AG09309 (cell line): ENCODE measurements around the gene PRDM1.
A peak's percentile ranks its signal among the peaks of the same experiment; 100 is the strongest.

ENCODE experiments used
- DNase-seq: peaks from one replicate; pipeline ENCODE4 v3.0.0-alpha.2; 2010; ENCODE audit warnings: low read depth
- H3K4me3 ChIP-seq: 2 replicates; pipeline ENCODE4 v1.5.1; 2011; ENCODE audit warnings: mild to moderate bottlenecking, low read depth, low read length, moderate library complexity; ENCODE audit not compliant: control insufficient read depth
- CTCF ChIP-seq: IDR thresholded peaks from 2 replicates; pipeline ENCODE4 v1.5.1; 2011; ENCODE audit warnings: mild to moderate bottlenecking, low read depth, low read length, inconsistent platforms; ENCODE audit not compliant: insufficient read depth, control insufficient read depth; ENCODE audit errors: missing control alignments

PRDM1 gene

DNA sequence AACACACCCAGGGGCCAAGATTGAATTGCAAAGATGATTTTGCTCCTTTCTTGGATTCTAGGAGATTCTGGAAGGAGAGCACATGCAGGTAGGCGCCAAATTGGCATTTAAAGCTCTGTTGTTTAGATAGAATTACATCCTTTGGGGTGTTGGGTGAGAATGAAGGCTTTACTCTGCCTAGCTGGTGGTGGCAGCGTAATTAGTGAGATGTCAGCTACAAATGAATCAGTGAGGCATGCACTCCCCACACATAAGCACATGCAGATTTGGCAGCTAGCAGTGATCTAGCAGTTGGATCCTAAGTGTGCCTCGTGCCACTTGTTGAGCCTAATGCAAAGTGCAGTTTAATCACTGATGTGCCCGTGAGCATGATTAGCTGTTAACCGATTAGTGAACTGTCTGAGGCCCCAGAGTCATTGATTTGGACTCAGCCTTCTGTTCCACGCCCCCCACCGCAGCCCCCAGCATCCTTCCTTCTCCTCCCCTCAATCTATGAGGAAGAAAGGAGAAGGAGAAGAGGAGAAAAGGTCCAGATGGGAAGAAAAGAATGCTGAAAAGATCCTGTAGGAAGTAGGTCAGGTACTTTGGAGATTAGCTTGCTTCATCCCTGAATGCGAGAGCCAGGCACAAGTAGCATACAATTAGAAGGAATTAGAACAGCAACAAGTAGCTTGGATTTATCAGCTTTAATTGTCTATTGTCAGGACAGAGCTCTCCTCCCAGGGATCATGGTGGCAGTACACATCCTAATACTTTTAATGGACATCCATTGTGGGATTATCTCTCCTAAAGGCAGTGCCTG is 6.0 kb upstream of the PRDM1 start:
- no peak overlapping the region for H3K4me3 ChIP-seq
- DNase-seq, result no peak
- no peak for TF ChIP-seq CTCF

- TF ChIP-seq CTCF, result no peak
Measured at GRCh38 chr6:106080763-106081095, 5.4 kb upstream of the PRDM1 start.

DNA sequence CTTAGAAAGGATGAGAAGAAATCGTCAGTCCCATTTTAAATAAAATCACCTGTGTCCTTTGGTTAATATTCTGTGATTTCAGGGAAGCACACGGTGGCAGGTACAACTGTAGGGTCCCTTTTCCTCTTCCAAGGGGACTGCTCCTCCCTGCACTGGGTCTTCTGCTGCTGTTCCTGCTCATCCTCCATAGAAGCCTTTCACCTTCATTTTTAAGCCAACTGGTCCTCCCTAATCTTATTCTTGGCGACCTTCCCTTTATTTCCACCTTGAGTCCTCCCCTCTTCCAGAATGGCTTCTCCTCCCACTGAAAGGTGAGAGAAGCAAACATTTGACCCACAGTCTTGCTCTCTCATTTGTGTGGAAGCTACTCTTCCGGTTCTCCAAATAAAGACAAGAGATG is 4.4 kb upstream of the PRDM1 start:
- no peak for DNase-seq
- no peak overlapping the region for H3K4me3 ChIP-seq
- no peak for TF ChIP-seq CTCF

More at GRCh38 chr6:106080763-106081095, 5.4 kb upstream of the PRDM1 start:
- no peak overlapping the region for H3K4me3 ChIP-seq
- no peak for DNase-seq

- peak; percentile 45 for DNase-seq
- no peak overlapping the region for H3K4me3 ChIP-seq
- TF ChIP-seq CTCF, result no peak
Measured at GRCh38 chr6:106082735-106083398, 3.3 kb upstream of the PRDM1 start.

- no peak overlapping the region for H3K4me3 ChIP-seq
- DNase-seq, result no peak
- TF ChIP-seq CTCF, result no peak
Measured at GRCh38 chr6:106083618-106084017, 2.5 kb upstream of the PRDM1 start.

DNA sequence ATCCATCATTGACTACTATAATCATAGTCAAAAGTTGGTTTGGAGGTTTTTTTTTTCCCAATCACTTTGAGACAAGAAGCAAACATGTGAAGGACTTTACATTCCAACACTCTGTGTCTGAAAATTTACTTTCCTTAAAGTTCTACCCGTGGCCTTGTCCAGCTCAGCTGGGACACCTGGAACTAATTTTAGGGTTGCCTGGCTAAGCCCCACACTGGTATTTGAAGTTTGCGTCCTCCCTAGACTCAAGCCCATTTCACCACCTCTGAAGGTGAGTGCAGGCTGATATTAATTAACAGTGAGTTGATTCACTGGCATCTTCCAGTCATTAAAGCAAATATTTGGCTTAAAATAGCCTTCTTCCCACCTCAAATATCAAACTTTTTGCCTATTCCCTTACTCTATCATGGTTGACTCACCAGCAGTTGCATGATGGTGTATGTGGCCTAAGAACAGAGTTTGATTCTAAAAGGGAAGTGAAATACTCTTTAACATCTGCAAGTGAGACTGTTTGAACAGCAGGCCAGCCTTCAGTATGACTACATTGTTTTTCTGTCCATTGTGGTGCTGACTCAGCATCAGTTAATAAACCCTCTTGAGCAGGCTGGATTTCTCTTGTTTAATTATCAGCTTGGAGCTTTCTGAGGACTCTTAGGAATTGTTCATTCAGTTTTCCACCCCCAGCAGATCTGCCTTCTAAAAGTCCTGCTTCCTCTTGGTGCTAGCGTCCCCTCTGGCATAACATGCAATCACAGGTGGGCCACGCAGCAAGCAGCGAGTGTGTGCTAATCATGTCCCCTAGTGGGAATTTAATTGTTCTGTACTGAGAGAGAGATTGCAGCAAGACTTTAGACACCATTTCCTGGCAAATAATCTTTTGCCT is 1.8 kb upstream of the PRDM1 start:
- peak; percentile 91 for TF ChIP-seq CTCF
- DNase-seq, result peak; percentile 89
- H3K4me3 ChIP-seq, result no peak overlapping the region
